ENCODE results near the gene KDM7A.

DNA sequence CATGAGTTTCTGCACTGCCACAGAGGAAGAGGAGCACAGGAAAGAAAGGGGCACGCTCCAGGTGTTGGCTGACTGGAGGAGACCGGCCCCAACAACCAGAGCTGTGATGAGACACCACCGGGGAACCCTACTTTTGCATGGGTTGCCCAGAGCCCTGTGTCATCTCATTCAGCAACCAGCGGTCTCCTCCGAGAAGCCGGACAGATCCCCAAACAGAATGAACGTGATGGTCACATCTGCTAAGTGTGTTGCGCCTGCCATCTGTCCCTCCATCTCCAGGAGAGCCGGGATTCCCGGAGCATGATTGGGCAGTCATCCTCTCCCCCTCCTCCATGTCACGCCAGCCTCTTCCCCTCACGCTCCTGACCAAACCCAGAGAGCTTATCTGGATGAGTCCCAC lies 136.9 kb downstream of the KDM7A start:
- TF ChIP-seq, protein P1, sequence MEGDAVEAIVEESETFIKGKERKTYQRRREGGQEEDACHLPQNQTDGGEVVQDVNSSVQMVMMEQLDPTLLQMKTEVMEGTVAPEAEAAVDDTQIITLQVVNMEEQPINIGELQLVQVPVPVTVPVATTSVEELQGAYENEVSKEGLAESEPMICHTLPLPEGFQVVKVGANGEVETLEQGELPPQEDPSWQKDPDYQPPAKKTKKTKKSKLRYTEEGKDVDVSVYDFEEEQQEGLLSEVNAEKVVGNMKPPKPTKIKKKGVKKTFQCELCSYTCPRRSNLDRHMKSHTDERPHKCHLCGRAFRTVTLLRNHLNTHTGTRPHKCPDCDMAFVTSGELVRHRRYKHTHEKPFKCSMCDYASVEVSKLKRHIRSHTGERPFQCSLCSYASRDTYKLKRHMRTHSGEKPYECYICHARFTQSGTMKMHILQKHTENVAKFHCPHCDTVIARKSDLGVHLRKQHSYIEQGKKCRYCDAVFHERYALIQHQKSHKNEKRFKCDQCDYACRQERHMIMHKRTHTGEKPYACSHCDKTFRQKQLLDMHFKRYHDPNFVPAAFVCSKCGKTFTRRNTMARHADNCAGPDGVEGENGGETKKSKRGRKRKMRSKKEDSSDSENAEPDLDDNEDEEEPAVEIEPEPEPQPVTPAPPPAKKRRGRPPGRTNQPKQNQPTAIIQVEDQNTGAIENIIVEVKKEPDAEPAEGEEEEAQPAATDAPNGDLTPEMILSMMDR (IDR thresholded peaks at IDR 0.05): no peak
- no peak for TF ChIP-seq POLR2A (IDR thresholded peaks at IDR 0.05)
